ENCODE results near the gene STEAP2.

Gene STEAP2

DNA sequence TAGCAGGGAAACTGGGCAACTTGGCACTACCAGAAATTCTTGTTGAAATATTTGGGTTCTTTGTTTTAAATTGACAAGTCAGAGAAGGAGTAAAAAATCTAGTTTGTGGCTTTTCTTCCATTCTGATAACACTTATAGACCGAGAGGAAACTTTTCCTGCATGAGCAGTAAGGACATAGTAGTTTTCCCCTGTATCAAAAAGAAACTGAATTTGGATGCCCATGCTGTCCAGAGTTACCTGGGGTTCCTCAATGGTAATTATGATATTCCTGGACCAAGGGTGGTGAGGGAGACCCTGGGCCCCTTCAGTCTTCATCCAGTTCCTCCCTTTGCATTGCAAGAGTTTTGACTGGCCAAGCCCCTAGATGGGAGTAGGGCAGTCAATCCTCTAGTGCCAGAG lies 19.9 kb upstream of the STEAP2 start:
- Histone ChIP-seq H3K9me3 (ENCODE audit: control insufficient read depth in 5 of 5, low read length in 5 of 5) (peaks cover 0 to 9% (median 4%) of the 10 kb centered on the region in 5 donors), H3K4me3 (ENCODE audit: low read depth in 1 of 5, low read length in 5 of 5) (no peak overlapping the region), H3K9ac (ENCODE audit: low read length in 5 of 5) (no peak overlapping the region), H3K27ac (ENCODE audit: low read depth, low read length) (no peak overlapping the region), H3K36me3 (ENCODE audit: control insufficient read depth in 5 of 5, insufficient read depth in 5 of 5, low read length in 5 of 5) (no peaks in the 10 kb centered on the region), H3K27me3 (ENCODE audit: control insufficient read depth in 5 of 5, insufficient read depth in 4 of 5, low read length in 5 of 5) (no peaks in the 10 kb centered on the region), H3K4me1 (ENCODE audit: control insufficient read depth in 5 of 5, insufficient read depth in 5 of 5, low read length in 5 of 5) (peaks cover 0 to 31% (median 14%) of the 10 kb centered on the region in 5 donors)

DNA sequence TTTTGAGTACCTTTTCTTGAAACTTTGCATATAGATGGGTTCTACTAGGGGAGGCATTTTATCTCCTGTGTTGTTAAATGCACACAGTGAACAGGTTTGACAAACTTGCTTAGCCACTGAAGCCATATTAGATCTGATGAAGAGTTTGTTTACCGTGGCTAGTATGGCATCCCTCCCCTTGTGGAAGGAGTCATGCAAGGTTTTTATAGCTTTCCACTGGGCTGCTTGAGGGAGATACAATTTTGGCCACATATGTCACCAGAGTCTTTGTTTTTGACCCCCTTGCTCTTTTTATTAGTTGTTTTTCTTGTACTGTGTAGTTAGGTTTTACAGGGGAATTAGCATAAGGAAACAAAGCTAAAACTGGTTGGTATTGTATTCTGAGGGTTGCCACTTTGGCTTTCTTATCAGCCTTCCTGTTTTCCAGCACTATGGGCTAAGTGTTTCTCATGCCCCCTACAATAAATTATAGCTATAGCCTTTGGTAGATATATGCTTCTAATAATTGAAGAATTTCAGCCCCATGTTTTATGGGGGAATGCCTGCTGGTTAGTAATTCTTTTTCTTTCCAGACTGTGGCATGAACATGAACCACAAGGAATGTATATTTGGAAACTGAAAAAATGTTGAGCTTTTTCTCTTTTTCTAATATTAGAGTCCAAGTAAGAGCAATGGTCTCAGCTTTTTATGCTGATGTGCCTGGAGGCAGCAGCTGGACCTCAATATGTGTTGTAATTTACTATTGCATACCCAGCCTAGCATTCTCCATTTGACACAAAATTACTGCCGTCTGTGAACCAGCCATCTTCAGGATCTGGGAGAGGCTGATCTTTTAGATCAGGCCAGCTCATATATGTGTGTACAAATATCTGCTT lies 18.4 kb upstream of the STEAP2 start:
- Histone ChIP-seq H3K9me3 (ENCODE audit: control insufficient read depth in 5 of 5, low read length in 5 of 5) (peaks cover 0 to 9% (median 4%) of the 10 kb centered on the region in 5 donors), H3K27ac (ENCODE audit: low read depth, low read length) (peak overlapping the region; percentile 92), H3K4me3 (ENCODE audit: low read depth in 1 of 5, low read length in 5 of 5) (no peak overlapping the region), H3K27me3 (ENCODE audit: control insufficient read depth in 5 of 5, insufficient read depth in 4 of 5, low read length in 5 of 5) (no peaks in the 10 kb centered on the region), H3K9ac (ENCODE audit: low read length in 5 of 5) (peak overlapping the region in 2 of 5 donors; percentile 12 to 22), H3K4me1 (ENCODE audit: control insufficient read depth in 5 of 5, insufficient read depth in 5 of 5, low read length in 5 of 5) (peaks cover 0 to 31% (median 14%) of the 10 kb centered on the region in 5 donors), H3K36me3 (ENCODE audit: control insufficient read depth in 5 of 5, insufficient read depth in 5 of 5, low read length in 5 of 5) (no peaks in the 10 kb centered on the region)

DNA sequence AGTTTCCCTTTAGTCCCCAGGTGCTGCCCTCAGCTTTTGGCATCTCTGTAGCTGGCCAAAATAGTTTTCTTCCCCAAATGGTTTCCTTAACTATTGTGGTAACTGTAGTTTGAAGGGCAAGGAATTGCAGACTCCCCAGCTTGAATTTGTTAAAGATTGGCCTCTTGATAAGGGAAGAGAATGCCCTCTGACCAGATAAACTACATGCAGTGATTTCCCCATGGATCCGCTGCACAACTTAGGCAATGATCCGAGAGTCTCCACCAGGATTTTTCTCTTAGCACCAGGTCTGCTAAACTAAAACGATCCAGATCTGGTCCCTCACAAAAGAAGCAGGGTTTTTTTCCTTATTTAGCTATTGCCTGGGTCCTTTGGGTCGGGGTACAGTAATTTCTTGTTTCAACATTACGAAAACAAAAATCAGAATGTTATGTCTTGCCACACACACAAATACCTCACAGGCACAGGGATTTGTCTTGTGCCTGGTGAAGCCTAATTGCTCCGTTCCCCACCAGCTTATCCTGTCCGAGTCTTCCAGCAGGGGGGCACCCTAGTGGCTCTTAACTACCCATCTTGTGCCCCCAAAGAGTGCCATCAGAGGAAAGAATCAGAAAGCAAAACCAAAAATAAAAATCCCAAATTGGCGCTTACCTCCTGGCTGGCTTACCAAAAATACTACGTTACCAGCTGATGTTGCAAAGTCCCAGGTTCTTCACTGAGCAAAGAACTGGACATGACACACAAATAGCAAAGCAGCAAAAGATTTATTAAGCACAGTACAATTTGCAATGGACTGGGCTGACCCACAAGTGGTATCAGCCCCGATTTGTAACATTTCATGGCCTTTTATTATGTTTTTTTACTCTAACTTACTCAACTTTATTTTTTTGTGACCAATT lies 16.4 kb upstream of the STEAP2 start:
- Histone ChIP-seq H3K27me3 (ENCODE audit: control insufficient read depth in 5 of 5, insufficient read depth in 4 of 5, low read length in 5 of 5) (no peaks in the 10 kb centered on the region), H3K9ac (ENCODE audit: low read length in 5 of 5) (peak overlapping the region in 4 of 5 donors; percentile 21 to 62 (median 52)), H3K4me3 (ENCODE audit: low read depth in 1 of 5, low read length in 5 of 5) (peak overlapping the region in 4 of 5 donors; percentile 6 to 46 (median 31)), H3K9me3 (ENCODE audit: control insufficient read depth in 5 of 5, low read length in 5 of 5) (peaks cover 0 to 9% (median 4%) of the 10 kb centered on the region in 5 donors), H3K4me1 (ENCODE audit: control insufficient read depth in 5 of 5, insufficient read depth in 5 of 5, low read length in 5 of 5) (peaks cover 0 to 31% (median 14%) of the 10 kb centered on the region in 5 donors), H3K36me3 (ENCODE audit: control insufficient read depth in 5 of 5, insufficient read depth in 5 of 5, low read length in 5 of 5) (no peaks in the 10 kb centered on the region), H3K27ac (ENCODE audit: low read depth, low read length) (peak overlapping the region; percentile 92)

DNA sequence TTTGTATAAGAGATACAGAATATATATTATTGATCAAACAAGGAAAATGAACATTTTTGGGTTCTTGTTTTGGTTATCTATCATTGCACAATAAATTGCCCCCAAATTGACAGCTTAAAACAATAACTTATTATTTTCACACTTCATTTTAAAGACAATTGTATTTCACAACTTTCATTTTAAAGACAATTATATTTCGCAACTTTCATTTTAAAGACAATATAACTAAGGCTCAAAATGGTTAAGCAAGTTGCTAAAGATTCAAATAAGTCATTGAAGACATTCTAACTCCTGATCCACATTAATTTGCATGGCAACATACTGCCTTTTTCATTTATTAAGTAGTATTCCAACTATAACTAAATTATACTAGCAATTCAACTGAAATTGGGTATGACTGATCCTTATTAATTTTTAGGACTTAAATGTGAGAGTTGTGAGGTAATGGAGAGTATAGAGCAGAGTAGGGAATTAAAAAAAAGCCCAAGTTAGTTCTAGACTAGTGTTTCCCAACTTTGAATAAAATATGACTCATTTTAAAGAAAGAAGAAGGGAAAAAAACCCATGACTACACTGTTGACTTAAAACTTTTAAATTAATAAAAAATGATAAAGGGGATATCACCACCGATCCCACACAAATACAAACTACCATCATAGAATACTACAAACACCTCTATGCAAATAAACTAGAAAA lies 9.9 kb upstream of the STEAP2 start:
- no peak overlapping the region for H3K9ac ChIP-seq (ENCODE audit: low read length in 5 of 5)
- no peak overlapping the region for H3K27ac ChIP-seq (ENCODE audit: low read depth, low read length)
- H3K9me3 ChIP-seq (ENCODE audit: control insufficient read depth in 5 of 5, low read length in 5 of 5) = no peaks in the 10 kb centered on the region
- H3K27me3 ChIP-seq (ENCODE audit: control insufficient read depth in 5 of 5, insufficient read depth in 4 of 5, low read length in 5 of 5) = no peaks in the 10 kb centered on the region
- no peaks in the 10 kb centered on the region for H3K4me1 ChIP-seq (ENCODE audit: control insufficient read depth in 5 of 5, insufficient read depth in 5 of 5, low read length in 5 of 5)
- H3K4me3 ChIP-seq (ENCODE audit: low read depth in 1 of 5, low read length in 5 of 5) = no peak overlapping the region
- no peaks in the 10 kb centered on the region for H3K36me3 ChIP-seq (ENCODE audit: control insufficient read depth in 5 of 5, insufficient read depth in 5 of 5, low read length in 5 of 5)

DNA sequence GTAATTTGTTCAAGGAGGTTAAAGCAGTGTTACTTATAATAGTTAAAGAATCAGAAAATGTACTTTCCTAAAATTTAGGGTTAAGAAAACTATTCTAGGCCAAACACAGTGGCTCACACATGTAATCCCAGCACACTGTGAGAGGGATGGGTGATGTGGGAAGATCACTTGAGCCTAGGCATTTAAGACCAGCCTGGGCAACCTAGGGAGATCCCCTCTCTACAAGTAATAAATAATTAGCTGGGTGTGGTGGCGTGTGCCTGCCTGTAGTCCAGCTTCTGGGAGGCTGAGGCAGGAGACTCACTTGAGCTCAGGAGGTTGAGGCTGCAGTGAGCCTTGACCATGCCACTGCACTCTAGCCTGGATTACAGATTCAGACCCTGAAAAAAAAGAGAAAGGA lies 3.6 kb upstream of the STEAP2 start:
- Histone ChIP-seq H3K9me3 (ENCODE audit: control insufficient read depth in 5 of 5, low read length in 5 of 5) (no peaks in the 10 kb centered on the region), H3K4me3 (ENCODE audit: low read depth in 1 of 5, low read length in 5 of 5) (no peak overlapping the region), H3K27me3 (ENCODE audit: control insufficient read depth in 5 of 5, insufficient read depth in 4 of 5, low read length in 5 of 5) (peaks cover 0 to 5% (median 0%) of the 10 kb centered on the region in 5 donors), H3K36me3 (ENCODE audit: control insufficient read depth in 5 of 5, insufficient read depth in 5 of 5, low read length in 5 of 5) (no peaks in the 10 kb centered on the region), H3K4me1 (ENCODE audit: control insufficient read depth in 5 of 5, insufficient read depth in 5 of 5, low read length in 5 of 5) (peaks cover 0 to 18% (median 16%) of the 10 kb centered on the region in 5 donors), H3K27ac (ENCODE audit: low read depth, low read length) (no peak overlapping the region), H3K9ac (ENCODE audit: low read length in 5 of 5) (no peak overlapping the region)

DNA sequence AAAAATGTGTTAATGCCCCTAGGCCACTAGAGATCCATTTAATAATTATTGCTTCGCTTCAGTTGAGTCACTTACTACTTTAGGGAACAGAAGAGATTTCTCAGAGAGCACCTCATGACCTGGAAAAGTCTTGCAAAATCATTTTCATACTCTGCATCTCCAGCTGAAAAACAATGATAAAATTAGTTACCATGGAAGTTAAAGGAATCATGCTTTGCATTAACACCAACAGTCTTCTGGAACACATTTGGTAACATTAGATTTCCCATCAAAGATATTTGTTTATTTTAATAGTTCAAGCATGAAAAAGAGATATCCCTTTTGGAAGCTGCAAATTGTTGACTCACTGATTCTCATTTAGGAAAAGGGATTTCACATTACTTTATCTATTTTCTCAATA lies 1.8 kb upstream of the STEAP2 start:
- no peak overlapping the region for H3K4me3 ChIP-seq (ENCODE audit: low read depth in 1 of 5, low read length in 5 of 5)
- H3K27me3 ChIP-seq (ENCODE audit: control insufficient read depth in 5 of 5, insufficient read depth in 4 of 5, low read length in 5 of 5) = peaks cover 0 to 5% (median 0%) of the 10 kb centered on the region in 5 donors
- H3K27ac ChIP-seq (ENCODE audit: low read depth, low read length) = no peak overlapping the region
- peaks cover 0 to 29% (median 18%) of the 10 kb centered on the region in 5 donors for H3K4me1 ChIP-seq (ENCODE audit: control insufficient read depth in 5 of 5, insufficient read depth in 5 of 5, low read length in 5 of 5)
- H3K36me3 ChIP-seq (ENCODE audit: control insufficient read depth in 5 of 5, insufficient read depth in 5 of 5, low read length in 5 of 5) = no peaks in the 10 kb centered on the region
- no peak overlapping the region for H3K9ac ChIP-seq (ENCODE audit: low read length in 5 of 5)
- no peaks in the 10 kb centered on the region for H3K9me3 ChIP-seq (ENCODE audit: control insufficient read depth in 5 of 5, low read length in 5 of 5)

DNA sequence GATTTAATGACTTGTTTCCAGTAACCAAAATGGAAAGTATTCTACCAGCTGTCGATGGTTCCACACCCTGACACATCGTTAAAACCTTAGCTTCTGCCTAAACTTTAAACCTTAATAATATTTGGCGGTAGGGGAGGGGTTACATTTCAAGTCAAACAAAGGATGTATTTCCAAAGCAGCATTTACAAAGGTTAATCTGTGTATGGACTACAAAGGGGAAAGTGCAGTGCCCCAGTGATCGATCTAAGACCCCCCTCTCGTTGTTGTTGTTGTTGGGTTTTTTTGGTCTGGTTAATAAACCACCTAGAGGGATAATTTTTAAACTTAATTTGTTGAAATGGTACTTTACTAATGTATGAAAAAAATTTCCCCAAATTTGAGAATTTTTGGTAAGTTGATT lies 1.1 kb upstream of the STEAP2 start:
- Histone ChIP-seq H3K4me3 (ENCODE audit: low read depth in 1 of 5, low read length in 5 of 5) (peak overlapping the region in 2 of 5 donors; percentile 72 to 76), H3K9ac (ENCODE audit: low read length in 5 of 5) (peak overlapping the region in 2 of 5 donors; percentile 68 to 95), H3K9me3 (ENCODE audit: control insufficient read depth in 5 of 5, low read length in 5 of 5) (no peaks in the 10 kb centered on the region), H3K27ac (ENCODE audit: low read depth, low read length) (peak overlapping the region; percentile 97), H3K36me3 (ENCODE audit: control insufficient read depth in 5 of 5, insufficient read depth in 5 of 5, low read length in 5 of 5) (no peaks in the 10 kb centered on the region), H3K27me3 (ENCODE audit: control insufficient read depth in 5 of 5, insufficient read depth in 4 of 5, low read length in 5 of 5) (peaks cover 0 to 5% (median 0%) of the 10 kb centered on the region in 5 donors), H3K4me1 (ENCODE audit: control insufficient read depth in 5 of 5, insufficient read depth in 5 of 5, low read length in 5 of 5) (peaks cover 0 to 33% (median 18%) of the 10 kb centered on the region in 5 donors)

DNA sequence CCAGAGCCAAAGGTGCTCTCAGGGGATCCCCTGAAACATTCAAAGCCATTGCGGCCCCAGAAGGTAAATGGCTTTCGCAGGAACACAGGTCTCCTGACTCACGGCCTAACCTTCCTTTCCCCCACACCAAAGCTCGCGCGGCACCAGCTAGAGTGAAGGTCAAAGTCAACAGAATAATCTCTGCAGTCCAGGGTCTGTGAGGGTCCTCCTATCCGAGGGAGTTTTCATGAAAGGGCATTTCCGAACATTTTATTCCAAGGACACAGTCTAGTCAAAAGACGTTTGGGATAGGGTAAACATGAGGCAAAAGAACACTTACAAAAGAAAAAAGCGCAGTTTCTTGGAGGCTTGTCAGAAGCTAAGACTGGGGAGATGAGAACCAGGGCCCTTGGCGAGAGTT lies 559 bp upstream of the STEAP2 start:
- H3K27me3 ChIP-seq (ENCODE audit: control insufficient read depth in 5 of 5, insufficient read depth in 4 of 5, low read length in 5 of 5) = peaks cover 0 to 5% (median 0%) of the 10 kb centered on the region in 5 donors
- peaks cover 0 to 37% (median 18%) of the 10 kb centered on the region in 5 donors for H3K4me1 ChIP-seq (ENCODE audit: control insufficient read depth in 5 of 5, insufficient read depth in 5 of 5, low read length in 5 of 5)
- peak overlapping the region; percentile 68 to 95 (median 77) for H3K9ac ChIP-seq (ENCODE audit: low read length in 5 of 5)
- peak overlapping the region; percentile 97 for H3K27ac ChIP-seq (ENCODE audit: low read depth, low read length)
- no peaks in the 10 kb centered on the region for H3K9me3 ChIP-seq (ENCODE audit: control insufficient read depth in 5 of 5, low read length in 5 of 5)
- H3K4me3 ChIP-seq (ENCODE audit: low read depth in 1 of 5, low read length in 5 of 5) = peak overlapping the region; percentile 61 to 91 (median 72)
- no peaks in the 10 kb centered on the region for H3K36me3 ChIP-seq (ENCODE audit: control insufficient read depth in 5 of 5, insufficient read depth in 5 of 5, low read length in 5 of 5)

DNA sequence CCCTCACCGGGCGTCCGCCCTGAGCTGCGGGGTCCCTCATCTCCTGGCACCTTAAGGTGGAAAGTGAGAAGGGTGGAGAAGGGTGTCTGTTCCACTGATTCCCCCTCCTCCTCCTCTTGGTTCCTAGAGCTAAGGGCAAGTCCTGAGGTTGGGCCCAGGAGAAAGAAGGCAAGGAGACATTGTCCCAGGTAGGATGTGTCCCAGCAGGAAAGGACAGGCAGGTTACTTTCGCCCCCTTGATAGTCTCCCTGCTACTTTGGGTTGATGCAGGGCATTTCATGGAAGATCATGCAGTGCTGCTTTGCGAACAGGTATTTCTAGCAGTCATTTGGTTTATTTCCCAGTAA lies 582 bp downstream of the STEAP2 start:
- no peaks in the 10 kb centered on the region for H3K36me3 ChIP-seq (ENCODE audit: control insufficient read depth in 5 of 5, insufficient read depth in 5 of 5, low read length in 5 of 5)
- peak overlapping the region; percentile 61 to 91 (median 76) for H3K4me3 ChIP-seq (ENCODE audit: low read depth in 1 of 5, low read length in 5 of 5)
- H3K4me1 ChIP-seq (ENCODE audit: control insufficient read depth in 5 of 5, insufficient read depth in 5 of 5, low read length in 5 of 5) = peaks cover 0 to 39% (median 22%) of the 10 kb centered on the region in 5 donors
- H3K9me3 ChIP-seq (ENCODE audit: control insufficient read depth in 5 of 5, low read length in 5 of 5) = no peaks in the 10 kb centered on the region
- H3K27me3 ChIP-seq (ENCODE audit: control insufficient read depth in 5 of 5, insufficient read depth in 4 of 5, low read length in 5 of 5) = peaks cover 0 to 5% (median 0%) of the 10 kb centered on the region in 5 donors
- H3K9ac ChIP-seq (ENCODE audit: low read length in 5 of 5) = peak overlapping the region; percentile 5 to 91 (median 71)
- peak overlapping the region; percentile 97 for H3K27ac ChIP-seq (ENCODE audit: low read depth, low read length)
